Caco-2 (cell line): ENCODE data around the gene LGI1. TPM values are rescaled to one million over a fixed set of nuclear protein-coding genes. Genes with fewer than 3 reads are reported as not detected.

Experiments used
- BruUV-seq: library from RNA; stranded (reverse); fragments of 400-500 nt; replicated peaks from 2 replicates; lab custom pipeline; 2021; lab: Mats Ljungman, UMichigan
- CTCF ChIA-PET: fragments of 300-600 bp; sonication (Branson Sonifier 250); formaldehyde crosslinking; loops from one replicate; lab custom pipeline; 2022; ENCODE audit warnings: antibody characterized with exemption; lab: Charles Lee
- POLR2A ChIA-PET: fragments of 300-600 bp; sonication (Branson Sonifier 250); formaldehyde crosslinking; loops from one replicate; lab custom pipeline; 2022; ENCODE audit warnings: antibody characterized with exemption; lab: Charles Lee
- DNase-seq, 2 experiments: peaks; one replicate each; pipeline versions ENCODE4 v3.0.0 to v3.0.0-alpha.2; 2020 to 2022
- H3K27me3 ChIP-seq: replicated peaks from 2 replicates; pipeline ENCODE4 v1.6.0; 2011; ENCODE audit warnings: low read length; ENCODE audit not compliant: control insufficient read depth, insufficient read depth
- H3K36me3 ChIP-seq: 2 replicates; pipeline ENCODE4 v1.5.1; 2011; ENCODE audit warnings: low read length; ENCODE audit not compliant: control insufficient read depth, insufficient read depth
- H3K4me1 ChIP-seq: fragments of 250-450 bp; sonication (Bioruptor Pico); 2 replicates; pipeline ENCODE4 v1.5.1; 2020; ENCODE audit warnings: mild to moderate bottlenecking
- H3K4me3 ChIP-seq: 2 replicates; pipeline ENCODE4 v1.5.1; 2011; ENCODE audit warnings: low read depth, mild to moderate bottlenecking, control low read depth, low read length
- H3K9me3 ChIP-seq: fragments of 250-450 bp; sonication (Bioruptor Pico); 2 replicates; pipeline ENCODE4 v1.5.1; 2020; ENCODE audit warnings: mild to moderate bottlenecking, moderate library complexity
- H3K27ac Mint-ChIP-seq: one replicate; pipeline ENCODE4 v1.8.0; 2022; ENCODE audit warnings: mixed read lengths; ENCODE audit not compliant: unreplicated experiment
- H3K27me3 Mint-ChIP-seq: one replicate; pipeline ENCODE4 v1.8.0; 2022; ENCODE audit warnings: mixed read lengths; ENCODE audit not compliant: insufficient read depth, unreplicated experiment
- H3K36me3 Mint-ChIP-seq: one replicate; pipeline ENCODE4 v1.8.0; 2022; ENCODE audit warnings: mild to moderate bottlenecking, mixed read lengths; ENCODE audit not compliant: insufficient read depth, unreplicated experiment
- H3K4me1 Mint-ChIP-seq: one replicate; pipeline ENCODE4 v1.8.0; 2022; ENCODE audit warnings: low read depth, mixed read lengths; ENCODE audit not compliant: unreplicated experiment
- H3K4me3 Mint-ChIP-seq: one replicate; pipeline ENCODE4 v1.8.0; 2022; ENCODE audit warnings: mild to moderate bottlenecking, moderate library complexity, mixed read lengths; ENCODE audit not compliant: unreplicated experiment
- H3K9me3 Mint-ChIP-seq: one replicate; pipeline ENCODE4 v1.8.0; 2022; ENCODE audit warnings: mixed read lengths; ENCODE audit not compliant: unreplicated experiment
- intact Hi-C: fragments of 100-400 bp; cut with micrococcal nuclease; formaldehyde crosslinking; loops from one replicate; pipeline ENCODE4 v1.10.0; 2022; ENCODE audit not compliant: unreplicated experiment
- total RNA-seq: library from RNA; stranded (reverse); gene quantifications from 2 replicates; pipeline ENCODE4 v1.2.3, GENCODE V29; 2022
- TF ChIP-seq, protein P1 (sequence below), 2 experiments: fragments of 200-600 bp in 1 of 2; IDR thresholded peaks; 1 replicate in 1 of 2; 2 replicates in 1 of 2; pipeline versions ENCODE4 v1.5.1 to v1.8.0; 2011 to 2022; ENCODE audit warnings: antibody characterized with exemption in 1 of 2, control low read depth in 1 of 2, inconsistent platforms in 1 of 2, low read depth in 1 of 2, low read length in 1 of 2, mild to moderate bottlenecking in 1 of 2, moderate library complexity in 1 of 2; ENCODE audit not compliant: insufficient read depth in 1 of 2, severe bottlenecking in 1 of 2, unreplicated experiment in 1 of 2

Gene LGI1
- total RNA-seq, 1 experiment from 2014 or later, result 0.48 TPM

DNA sequence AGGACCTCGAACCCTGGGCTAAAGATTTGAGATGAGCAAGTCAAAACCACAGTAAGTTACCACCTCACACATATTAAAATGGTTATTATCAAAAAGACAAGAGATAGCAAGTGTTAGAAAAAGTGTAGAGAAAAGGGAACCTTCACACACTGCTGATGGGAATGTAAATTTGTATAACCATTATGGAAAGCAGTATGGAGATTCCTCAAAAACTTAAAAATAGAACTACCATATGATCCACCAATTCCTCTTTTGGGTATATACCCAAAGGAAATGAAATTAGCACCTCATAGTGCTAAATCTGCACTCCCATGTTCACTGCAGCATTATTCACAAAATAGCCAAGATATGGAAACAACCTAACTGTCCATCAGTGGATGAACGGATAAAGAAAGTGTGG is 34.6 kb upstream of the LGI1 start:
- no peaks in the 10 kb centered on the region for H3K4me1 Mint-ChIP-seq
- peaks cover 11% of the 10 kb centered on the region for H3K27me3 Mint-ChIP-seq
- no TSS peak for BruUV-seq
- no peak overlapping the region for H3K27ac Mint-ChIP-seq
- H3K4me3 Mint-ChIP-seq, result no peak overlapping the region
- POLR2A ChIA-PET, result no interaction called here
- Histone ChIP-seq H3K4me3 (no peak overlapping the region), H3K4me1 (0 out of 2 replicates have a peak, but pooled peaks cover 4% of the 10 kb centered on the region), H3K9me3 (no peaks in the 10 kb centered on the region), H3K27me3 (no peaks in the 10 kb centered on the region), H3K36me3 (no peaks in the 10 kb centered on the region)
- TF ChIP-seq, protein P1, sequence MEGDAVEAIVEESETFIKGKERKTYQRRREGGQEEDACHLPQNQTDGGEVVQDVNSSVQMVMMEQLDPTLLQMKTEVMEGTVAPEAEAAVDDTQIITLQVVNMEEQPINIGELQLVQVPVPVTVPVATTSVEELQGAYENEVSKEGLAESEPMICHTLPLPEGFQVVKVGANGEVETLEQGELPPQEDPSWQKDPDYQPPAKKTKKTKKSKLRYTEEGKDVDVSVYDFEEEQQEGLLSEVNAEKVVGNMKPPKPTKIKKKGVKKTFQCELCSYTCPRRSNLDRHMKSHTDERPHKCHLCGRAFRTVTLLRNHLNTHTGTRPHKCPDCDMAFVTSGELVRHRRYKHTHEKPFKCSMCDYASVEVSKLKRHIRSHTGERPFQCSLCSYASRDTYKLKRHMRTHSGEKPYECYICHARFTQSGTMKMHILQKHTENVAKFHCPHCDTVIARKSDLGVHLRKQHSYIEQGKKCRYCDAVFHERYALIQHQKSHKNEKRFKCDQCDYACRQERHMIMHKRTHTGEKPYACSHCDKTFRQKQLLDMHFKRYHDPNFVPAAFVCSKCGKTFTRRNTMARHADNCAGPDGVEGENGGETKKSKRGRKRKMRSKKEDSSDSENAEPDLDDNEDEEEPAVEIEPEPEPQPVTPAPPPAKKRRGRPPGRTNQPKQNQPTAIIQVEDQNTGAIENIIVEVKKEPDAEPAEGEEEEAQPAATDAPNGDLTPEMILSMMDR (IDR thresholded peaks at IDR 0.05; ENCODE audit: insufficient read depth in 1 of 2, low read depth in 1 of 2, low read length in 1 of 2, severe bottlenecking in 1 of 2, unreplicated experiment in 1 of 2), result no peak
- DNase-seq, result no peak
- CTCF ChIA-PET, result no interaction called here
- intact Hi-C loops, result no loop called here
- no peaks in the 10 kb centered on the region for H3K36me3 Mint-ChIP-seq
- H3K9me3 Mint-ChIP-seq, result no peaks in the 10 kb centered on the region

GRCh38 chr10:93726024-93726423 is 31.7 kb upstream of the LGI1 start:
- no peak overlapping the region for H3K27ac Mint-ChIP-seq
- BruUV-seq, result no TSS peak
- no peak for DNase-seq
- POLR2A ChIA-PET, result no interaction called here
- Histone ChIP-seq H3K4me1 (peaks cover 14% of the 10 kb centered on the region), H3K27me3 (no peaks in the 10 kb centered on the region), H3K36me3 (no peaks in the 10 kb centered on the region), H3K4me3 (no peak overlapping the region), H3K9me3 (no peaks in the 10 kb centered on the region)
- H3K36me3 Mint-ChIP-seq, result no peaks in the 10 kb centered on the region
- H3K4me3 Mint-ChIP-seq, result no peak overlapping the region
- no peaks in the 10 kb centered on the region for H3K9me3 Mint-ChIP-seq
- peaks cover 11% of the 10 kb centered on the region for H3K4me1 Mint-ChIP-seq
- H3K27me3 Mint-ChIP-seq, result peaks cover 6% of the 10 kb centered on the region
- intact Hi-C loops, result no loop called here
- TF ChIP-seq, protein P1 (IDR thresholded peaks at IDR 0.05; ENCODE audit: insufficient read depth in 1 of 2, low read depth in 1 of 2, low read length in 1 of 2, severe bottlenecking in 1 of 2, unreplicated experiment in 1 of 2), result no peak
- CTCF ChIA-PET, result interaction anchor here (0.6 kb wide), 1 partner anchor 19 kb away, joined by 3 read pairs; no protein-coding TSS in a partner anchor

GRCh38 chr10:93741367-93741766 is 16.4 kb upstream of the LGI1 start:
- intact Hi-C loops, result no loop called here
- Histone ChIP-seq H3K9me3 (no peaks in the 10 kb centered on the region), H3K36me3 (no peaks in the 10 kb centered on the region), H3K4me3 (no peak overlapping the region), H3K4me1 (0 out of 2 replicates have a peak, but pooled peaks cover 9% of the 10 kb centered on the region), H3K27me3 (no peaks in the 10 kb centered on the region)
- H3K4me3 Mint-ChIP-seq, result no peak overlapping the region
- H3K27ac Mint-ChIP-seq, result no peak overlapping the region
- H3K4me1 Mint-ChIP-seq, result no peaks in the 10 kb centered on the region
- TF ChIP-seq, protein P1 (IDR thresholded peaks at IDR 0.05; ENCODE audit: insufficient read depth in 1 of 2, low read depth in 1 of 2, low read length in 1 of 2, severe bottlenecking in 1 of 2, unreplicated experiment in 1 of 2), result no peak
- peaks cover 10% of the 10 kb centered on the region for H3K27me3 Mint-ChIP-seq
- POLR2A ChIA-PET, result no interaction called here
- CTCF ChIA-PET, result no interaction called here
- no peak for DNase-seq
- no peaks in the 10 kb centered on the region for H3K9me3 Mint-ChIP-seq
- peaks cover 5% of the 10 kb centered on the region for H3K36me3 Mint-ChIP-seq
- BruUV-seq, result no TSS peak
